Lower leg skin (tissue), 3 donors: ENCODE data around the gene TFAP2A.

Experiments used
- POLR2A ChIP-seq, 2 donors: fragments of 450-650 bp; IDR thresholded peaks; one replicate each; pipeline ENCODE4 v1.6.1; 2016 to 2017; ENCODE audit warnings: antibody characterized with exemption in 2 of 2, mild to moderate bottlenecking in 1 of 2, moderate library complexity in 1 of 2
- TF ChIP-seq, protein P1 (sequence below), 3 donors: fragments of 450-650 bp; IDR thresholded peaks; one replicate each; pipeline ENCODE4 v1.5.1; 2016; ENCODE audit warnings: antibody characterized with exemption in 3 of 3, mild to moderate bottlenecking in 3 of 3, moderate library complexity in 2 of 3

DNA sequence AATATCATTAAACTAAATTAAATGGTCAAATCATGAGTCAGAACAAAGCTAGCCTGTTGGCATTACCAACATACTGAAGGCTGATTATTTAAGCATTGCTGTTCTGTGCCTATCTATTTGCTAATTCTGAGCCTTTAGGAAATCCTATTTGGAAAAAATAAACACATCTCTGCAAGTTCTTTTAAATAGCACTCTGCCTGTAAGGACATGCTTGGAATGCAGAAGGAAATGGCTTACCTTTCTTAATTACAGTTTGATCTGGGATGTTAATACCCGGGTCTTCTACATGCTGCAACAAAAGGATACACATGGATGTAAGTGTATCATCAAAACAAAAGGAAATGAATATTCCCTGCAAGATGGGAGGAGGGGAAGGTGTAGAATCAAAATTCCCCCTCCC, 8.3 kb downstream of the TFAP2A start:
- TF ChIP-seq, protein P1, sequence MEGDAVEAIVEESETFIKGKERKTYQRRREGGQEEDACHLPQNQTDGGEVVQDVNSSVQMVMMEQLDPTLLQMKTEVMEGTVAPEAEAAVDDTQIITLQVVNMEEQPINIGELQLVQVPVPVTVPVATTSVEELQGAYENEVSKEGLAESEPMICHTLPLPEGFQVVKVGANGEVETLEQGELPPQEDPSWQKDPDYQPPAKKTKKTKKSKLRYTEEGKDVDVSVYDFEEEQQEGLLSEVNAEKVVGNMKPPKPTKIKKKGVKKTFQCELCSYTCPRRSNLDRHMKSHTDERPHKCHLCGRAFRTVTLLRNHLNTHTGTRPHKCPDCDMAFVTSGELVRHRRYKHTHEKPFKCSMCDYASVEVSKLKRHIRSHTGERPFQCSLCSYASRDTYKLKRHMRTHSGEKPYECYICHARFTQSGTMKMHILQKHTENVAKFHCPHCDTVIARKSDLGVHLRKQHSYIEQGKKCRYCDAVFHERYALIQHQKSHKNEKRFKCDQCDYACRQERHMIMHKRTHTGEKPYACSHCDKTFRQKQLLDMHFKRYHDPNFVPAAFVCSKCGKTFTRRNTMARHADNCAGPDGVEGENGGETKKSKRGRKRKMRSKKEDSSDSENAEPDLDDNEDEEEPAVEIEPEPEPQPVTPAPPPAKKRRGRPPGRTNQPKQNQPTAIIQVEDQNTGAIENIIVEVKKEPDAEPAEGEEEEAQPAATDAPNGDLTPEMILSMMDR (IDR thresholded peaks at IDR 0.05): no peak
- TF ChIP-seq POLR2A (IDR thresholded peaks at IDR 0.05): no peak
